Measurements from ENCODE around the gene GDPD3.
A peak's percentile ranks its signal among the peaks of the same experiment; 100 is the strongest.

Gene GDPD3

GRCh38 chr16:30142672-30143346 is 29.5 kb upstream of the GDPD3 start:
- Histone ChIP-seq H3K9me3 (no peaks in the 10 kb centered on the region), H3K4me1 (no peaks in the 10 kb centered on the region; the same call in 1 of the 2 replicates), H3K4me3 (ENCODE audit: low read depth, low read length) (no peak overlapping the region), H3K36me3 (no peaks in the 10 kb centered on the region), H3K27me3 (no peaks in the 10 kb centered on the region)
- peak; percentile 19 for DNase-seq
- TF ChIP-seq, protein P1, sequence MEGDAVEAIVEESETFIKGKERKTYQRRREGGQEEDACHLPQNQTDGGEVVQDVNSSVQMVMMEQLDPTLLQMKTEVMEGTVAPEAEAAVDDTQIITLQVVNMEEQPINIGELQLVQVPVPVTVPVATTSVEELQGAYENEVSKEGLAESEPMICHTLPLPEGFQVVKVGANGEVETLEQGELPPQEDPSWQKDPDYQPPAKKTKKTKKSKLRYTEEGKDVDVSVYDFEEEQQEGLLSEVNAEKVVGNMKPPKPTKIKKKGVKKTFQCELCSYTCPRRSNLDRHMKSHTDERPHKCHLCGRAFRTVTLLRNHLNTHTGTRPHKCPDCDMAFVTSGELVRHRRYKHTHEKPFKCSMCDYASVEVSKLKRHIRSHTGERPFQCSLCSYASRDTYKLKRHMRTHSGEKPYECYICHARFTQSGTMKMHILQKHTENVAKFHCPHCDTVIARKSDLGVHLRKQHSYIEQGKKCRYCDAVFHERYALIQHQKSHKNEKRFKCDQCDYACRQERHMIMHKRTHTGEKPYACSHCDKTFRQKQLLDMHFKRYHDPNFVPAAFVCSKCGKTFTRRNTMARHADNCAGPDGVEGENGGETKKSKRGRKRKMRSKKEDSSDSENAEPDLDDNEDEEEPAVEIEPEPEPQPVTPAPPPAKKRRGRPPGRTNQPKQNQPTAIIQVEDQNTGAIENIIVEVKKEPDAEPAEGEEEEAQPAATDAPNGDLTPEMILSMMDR (IDR thresholded peaks at IDR 0.05; ENCODE audit: low read depth, low read length) = peak; percentile 50

DNA sequence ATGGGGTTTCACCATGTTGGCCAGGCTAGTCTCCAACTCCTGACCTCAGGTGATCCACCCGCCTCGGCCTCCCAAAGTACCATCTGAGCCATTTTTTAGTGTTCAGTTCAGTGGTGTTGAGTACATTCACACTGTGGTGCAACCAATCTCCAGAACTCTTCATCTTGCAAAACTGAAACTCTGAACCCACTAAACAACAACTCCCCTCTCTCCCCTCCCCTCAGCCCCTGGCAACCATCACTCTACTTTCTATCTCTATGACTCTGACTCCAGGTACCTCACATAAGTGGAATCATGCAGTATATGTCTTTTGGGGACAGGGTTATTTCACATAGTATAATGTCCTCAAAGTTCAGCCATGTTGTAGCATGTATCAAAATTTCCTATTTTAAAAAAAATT is 28.4 kb upstream of the GDPD3 start:
- Histone ChIP-seq H3K36me3 (no peaks in the 10 kb centered on the region), H3K4me1 (no peaks in the 10 kb centered on the region), H3K9me3 (no peaks in the 10 kb centered on the region), H3K27me3 (no peaks in the 10 kb centered on the region), H3K4me3 (ENCODE audit: low read depth, low read length) (no peak overlapping the region)
- TF ChIP-seq, protein P1 (IDR thresholded peaks at IDR 0.05; ENCODE audit: low read depth, low read length) = no peak
- no peak for DNase-seq

DNA sequence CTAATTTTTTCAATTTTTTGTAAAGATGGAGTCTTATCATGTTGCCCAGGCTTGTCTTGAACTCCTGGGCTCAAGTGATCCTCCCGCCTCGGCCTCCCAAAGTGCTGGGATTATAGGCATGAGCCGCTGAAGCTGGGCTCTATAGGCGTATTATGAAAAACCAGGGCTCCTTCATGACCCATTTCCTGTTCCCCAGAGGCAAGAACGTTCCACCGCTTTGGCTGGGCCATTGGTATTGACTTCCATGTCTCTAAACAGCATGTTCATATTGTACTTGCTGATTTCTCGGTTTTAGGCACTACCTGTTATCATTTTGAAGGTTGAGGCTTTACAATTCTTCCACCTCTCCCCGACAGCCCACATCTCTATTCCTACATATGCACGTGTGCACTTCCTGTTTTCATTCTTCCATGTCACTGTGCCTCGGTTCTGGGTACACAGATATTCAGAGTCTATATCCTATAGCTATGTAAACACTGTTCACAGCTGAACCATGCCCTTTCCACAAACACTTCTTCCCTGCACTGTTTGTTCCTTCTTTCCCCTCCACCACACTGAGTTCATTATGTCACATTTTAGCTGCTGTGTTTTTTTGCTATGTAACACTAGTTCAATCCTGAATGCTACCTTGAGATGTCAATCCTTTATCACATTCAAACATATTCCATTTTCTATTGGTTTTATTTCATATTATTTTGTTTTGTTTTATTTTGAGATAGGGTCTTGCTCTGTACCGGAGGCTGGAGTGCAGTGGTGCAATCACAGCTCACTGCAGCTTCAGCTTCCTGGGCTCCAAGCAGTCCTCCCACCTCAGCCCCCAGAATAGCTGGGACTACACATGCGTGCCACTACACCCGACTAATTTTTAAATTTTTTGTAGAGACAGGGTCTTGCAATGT is 26.5 kb upstream of the GDPD3 start:
- no peaks in the 10 kb centered on the region for H3K4me1 ChIP-seq
- no peaks in the 10 kb centered on the region for H3K27me3 ChIP-seq
- no peak for DNase-seq
- H3K9me3 ChIP-seq = no peaks in the 10 kb centered on the region
- no peak overlapping the region for H3K4me3 ChIP-seq (ENCODE audit: low read depth, low read length)
- TF ChIP-seq, protein P1 (IDR thresholded peaks at IDR 0.05; ENCODE audit: low read depth, low read length) = no peak
- no peaks in the 10 kb centered on the region for H3K36me3 ChIP-seq

GRCh38 chr16:30137897-30138296 is 24.6 kb upstream of the GDPD3 start:
- TF ChIP-seq, protein P1 (IDR thresholded peaks at IDR 0.05; ENCODE audit: low read depth, low read length) = no peak
- Histone ChIP-seq H3K36me3 (no peaks in the 10 kb centered on the region), H3K4me3 (ENCODE audit: low read depth, low read length) (no peak overlapping the region), H3K9me3 (no peaks in the 10 kb centered on the region), H3K4me1 (no peaks in the 10 kb centered on the region), H3K27me3 (no peaks in the 10 kb centered on the region)
- no peak for DNase-seq

DNA sequence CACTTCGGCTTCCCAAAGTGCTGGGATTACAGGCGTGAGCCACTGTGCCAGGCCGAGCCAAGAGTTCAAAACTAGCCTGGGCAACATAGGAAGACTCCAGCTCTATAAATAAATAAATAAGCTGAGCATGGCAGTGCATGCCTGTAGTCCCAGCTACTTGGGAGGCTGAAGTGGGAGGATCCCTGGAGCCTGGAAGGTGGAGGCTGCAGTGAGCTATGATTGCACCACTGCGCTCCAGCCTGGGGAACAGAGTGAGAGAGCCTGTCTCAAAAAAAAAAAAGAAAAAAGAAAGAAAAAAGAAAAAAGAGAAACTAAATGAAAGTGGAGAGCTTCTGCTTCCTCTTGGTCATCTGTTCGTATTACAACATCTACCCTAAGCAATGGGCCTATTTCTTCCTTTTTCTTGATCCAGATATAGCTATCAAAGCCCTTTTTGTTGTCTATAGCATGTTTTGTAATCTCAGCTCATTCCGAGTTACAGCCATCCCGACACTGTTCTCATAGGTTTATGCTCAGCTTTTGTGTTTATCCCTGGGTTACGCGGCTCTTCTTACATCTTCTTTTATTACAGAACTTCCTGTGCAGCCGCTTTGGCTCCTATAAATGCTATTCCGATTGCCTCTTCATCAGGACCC is 23.8 kb upstream of the GDPD3 start:
- TF ChIP-seq, protein P1 (IDR thresholded peaks at IDR 0.05; ENCODE audit: low read depth, low read length) = no peak
- no peaks in the 10 kb centered on the region for H3K36me3 ChIP-seq
- H3K27me3 ChIP-seq = no peaks in the 10 kb centered on the region
- no peaks in the 10 kb centered on the region for H3K4me1 ChIP-seq
- no peak for DNase-seq
- H3K4me3 ChIP-seq (ENCODE audit: low read depth, low read length) = no peak overlapping the region
- no peaks in the 10 kb centered on the region for H3K9me3 ChIP-seq
